ENCODE results near the gene PICK1.

Gene PICK1

DNA sequence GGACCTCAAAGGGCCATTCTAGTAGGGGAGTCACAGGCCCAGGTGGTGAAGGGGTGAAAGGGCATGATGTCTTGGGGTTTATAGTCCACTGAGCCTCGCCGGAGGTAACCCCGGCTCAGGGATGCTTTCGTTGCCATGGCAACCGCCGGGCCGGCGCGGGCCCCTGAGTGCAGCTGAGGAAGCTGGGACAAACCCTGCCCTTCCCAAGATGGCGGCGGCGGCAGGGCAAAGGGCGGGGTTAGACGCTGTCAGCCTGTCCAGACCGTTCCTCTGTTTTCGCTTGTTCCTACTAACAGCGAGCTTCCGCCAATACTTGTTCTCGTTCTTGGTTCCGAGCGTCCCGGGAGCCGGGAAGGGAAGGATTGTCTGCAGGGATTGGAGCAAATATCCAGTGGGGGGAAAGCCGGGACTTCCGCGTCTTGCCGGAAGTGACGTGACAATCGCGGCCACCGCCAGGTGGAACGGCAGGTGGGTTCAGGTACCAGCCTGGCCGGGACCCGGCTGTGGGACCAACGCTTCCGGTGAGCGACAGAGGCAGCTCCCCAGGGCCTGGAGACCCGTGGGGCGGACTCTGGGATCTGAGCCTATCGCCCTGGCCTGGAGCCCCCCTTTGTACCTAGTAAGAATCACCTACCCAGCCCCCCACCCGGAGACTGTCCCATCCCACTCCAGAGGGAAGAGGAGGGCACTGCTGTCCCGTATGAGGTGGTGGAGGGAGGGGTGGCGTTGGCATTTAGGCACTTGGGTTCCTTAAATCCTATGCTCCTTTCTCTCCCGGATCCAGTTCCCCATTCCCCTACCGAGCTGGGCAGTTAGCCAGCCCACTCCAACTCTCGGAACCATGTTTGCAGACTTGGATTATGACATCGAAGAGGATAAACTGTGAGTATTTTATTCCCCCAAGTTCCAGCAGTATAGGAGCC is at the start of gene PICK1:
PICK1 (plus strand) TSS at position 436 of the 923 bp plus-strand sequence; CDS start at position 842, 406 bp downstream.
- peak; percentile 82 for DNase-seq (ENCODE audit: low read depth)

GRCh38 chr22:38009000-38009806 is 48.0 kb upstream of the PICK1 start:
- DNase-seq (ENCODE audit: low read depth) = no peak

- DNase-seq (ENCODE audit: low read depth) = no peak
These were observed 44.6 kb upstream of the PICK1 start for GRCh38 chr22:38012604-38013072.

GRCh38 chr22:38014083-38014482 is 43.1 kb upstream of the PICK1 start:
- no peak for DNase-seq (ENCODE audit: low read depth)

- DNase-seq (ENCODE audit: low read depth) = peak; percentile 28
These were observed 40.7 kb upstream of the PICK1 start for GRCh38 chr22:38016182-38017151.

DNA sequence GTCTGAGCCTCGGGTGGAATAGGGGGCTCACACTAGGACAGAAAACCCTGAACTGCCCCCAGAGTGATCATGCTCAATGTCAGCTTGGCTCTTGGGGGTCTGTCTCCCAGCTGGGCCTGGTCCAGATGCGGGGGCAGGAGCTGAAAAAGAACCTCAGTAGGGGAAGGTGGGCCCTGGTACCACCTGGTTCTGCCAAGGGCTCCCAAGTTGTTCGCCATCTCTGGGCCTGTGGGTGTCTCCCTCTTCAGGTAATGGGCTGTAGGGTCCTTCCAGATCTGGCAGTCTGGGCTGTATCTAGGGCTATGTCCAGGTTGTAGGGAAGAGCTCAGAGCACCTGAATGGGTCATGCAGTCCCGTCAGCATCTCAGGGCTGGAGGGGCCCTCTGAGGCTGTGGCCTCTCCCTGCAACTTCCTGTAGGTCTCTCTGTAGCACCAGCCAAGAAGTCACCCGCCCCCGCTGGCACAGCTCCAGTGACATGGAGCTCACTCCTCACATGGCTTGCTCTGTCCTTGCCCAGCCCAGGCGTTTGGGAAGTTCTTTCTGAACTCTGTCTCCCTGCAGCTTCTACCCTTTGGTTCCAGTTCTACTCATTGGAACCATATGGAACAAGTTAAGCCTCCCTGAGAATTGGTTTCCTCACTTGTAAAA is 39.8 kb upstream of the PICK1 start:
- DNase-seq (ENCODE audit: low read depth) = peak; percentile 83

- DNase-seq (ENCODE audit: low read depth) = no peak
These were observed 39.0 kb upstream of the PICK1 start for GRCh38 chr22:38017939-38018885.

DNA sequence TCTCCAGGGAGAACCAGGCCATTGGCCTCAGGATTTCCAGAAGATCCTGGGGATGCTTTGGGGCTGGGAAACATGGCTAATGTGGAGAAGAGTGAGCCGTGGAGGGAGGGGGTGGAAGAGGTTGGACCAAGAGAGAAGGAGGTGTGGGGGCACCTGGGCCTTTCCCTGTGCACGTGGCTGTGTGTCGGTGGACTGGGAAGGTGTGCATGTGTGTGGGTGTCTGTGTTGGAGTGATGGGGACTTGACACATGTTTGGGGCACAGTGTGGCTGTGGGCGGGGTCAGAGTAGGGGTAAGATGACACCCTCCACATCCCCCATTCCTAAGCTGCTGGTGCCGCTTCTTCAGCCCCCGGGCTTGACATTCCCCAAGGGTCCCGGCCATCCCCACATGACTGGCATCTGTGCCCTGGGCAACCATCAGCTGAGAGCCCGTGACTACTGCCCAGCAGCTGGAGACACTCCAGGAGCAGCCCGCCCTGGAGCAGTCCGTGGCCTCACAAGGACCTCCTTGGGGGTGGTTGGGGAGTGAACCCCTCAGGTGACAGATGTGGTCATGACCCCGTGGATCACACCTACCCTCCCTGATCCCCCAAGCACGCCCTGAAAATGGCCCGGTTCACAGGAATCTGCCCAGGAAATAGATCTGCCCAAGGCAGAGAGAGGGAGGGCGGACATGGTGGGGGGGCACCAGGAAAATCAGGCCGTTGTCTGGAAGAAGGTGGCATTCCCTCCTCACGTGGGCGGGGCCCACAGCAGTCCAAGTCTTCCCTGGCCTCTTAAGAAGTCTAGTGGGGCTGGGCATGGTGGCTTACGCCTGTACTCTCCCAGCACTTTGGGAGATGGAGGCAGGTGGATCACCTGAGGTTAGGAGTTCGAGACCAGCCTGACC is 38.0 kb upstream of the PICK1 start:
- DNase-seq (ENCODE audit: low read depth) = no peak

DNA sequence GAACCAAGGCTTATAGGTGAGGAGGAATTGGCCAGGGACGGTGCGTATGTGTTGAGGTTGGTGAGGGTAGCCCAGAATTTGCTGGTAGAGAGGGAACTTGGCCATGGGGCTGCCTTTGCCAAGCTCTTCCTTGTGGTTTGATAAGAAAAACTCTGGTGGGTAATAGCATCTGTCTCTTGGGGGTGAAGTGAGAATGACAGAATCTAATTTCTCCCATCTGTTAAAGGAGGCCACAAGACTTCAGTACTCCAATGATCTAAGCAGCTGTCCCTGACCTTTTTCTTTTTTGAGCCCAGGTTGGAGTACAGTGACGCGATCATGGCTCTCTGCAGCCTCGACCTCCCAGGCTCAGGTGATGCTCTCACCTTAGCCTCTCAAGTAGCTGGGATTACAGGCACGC is 36.0 kb upstream of the PICK1 start:
- no peak for DNase-seq (ENCODE audit: low read depth)

GRCh38 chr22:38023045-38023444 is 34.2 kb upstream of the PICK1 start:
- DNase-seq (ENCODE audit: low read depth) = no peak

GRCh38 chr22:38025514-38025913 is 31.7 kb upstream of the PICK1 start:
- DNase-seq (ENCODE audit: low read depth) = no peak

- DNase-seq (ENCODE audit: low read depth) = no peak
These were observed 30.8 kb upstream of the PICK1 start for GRCh38 chr22:38026130-38027111.

GRCh38 chr22:38027487-38027886 is 29.7 kb upstream of the PICK1 start:
- DNase-seq (ENCODE audit: low read depth) = no peak

GRCh38 chr22:38028344-38029130 is 28.7 kb upstream of the PICK1 start:
- no peak for DNase-seq (ENCODE audit: low read depth)

GRCh38 chr22:38029370-38029769 is 27.8 kb upstream of the PICK1 start:
- no peak for DNase-seq (ENCODE audit: low read depth)

- DNase-seq (ENCODE audit: low read depth) = no peak
These were observed 27.3 kb upstream of the PICK1 start for GRCh38 chr22:38029901-38030300.

All from fibroblast of gingiva (primary cell).